ENCODE data around the gene FOXI1.
A peak's percentile ranks its signal among the peaks of the same experiment; 100 is the strongest.

FOXI1 gene

DNA sequence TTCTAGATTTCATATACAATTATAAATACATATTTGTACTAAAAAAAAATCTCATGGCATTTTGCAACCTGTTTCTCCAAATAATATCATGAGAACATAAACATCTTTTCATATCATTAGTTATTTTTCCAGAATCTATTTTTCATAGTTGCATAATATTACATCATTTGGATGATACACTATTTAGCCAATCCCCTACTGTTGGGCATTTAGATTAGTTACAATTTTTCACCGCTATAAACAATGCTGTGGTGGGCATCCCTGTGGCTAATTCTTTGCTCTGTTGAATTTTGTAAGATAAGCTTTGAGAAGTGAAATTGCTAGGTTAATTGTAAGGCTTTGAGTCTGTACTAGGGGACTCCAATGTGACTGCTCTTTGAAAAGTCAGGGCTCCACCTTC lies 2.2 kb upstream of the FOXI1 start:
- Histone ChIP-seq H3K27ac (no peak overlapping the region), H3K9ac (no peak overlapping the region), H3K36me3 (no peaks in the 10 kb centered on the region), H3K9me3 (replicated peaks in 1 of 11) (peaks cover 0 to 6% (median 0%) of the 10 kb centered on the region in 11 experiments; a peak in 1 of 22 replicates), H3K4me2 (no peak overlapping the region), H3K27me3 (no peaks in the 10 kb centered on the region), H3K4me1 (peaks cover 0 to 9% (median 4%) of the 10 kb centered on the region in 10 experiments; a peak in 17 of 20 replicates), H4K20me1 (no peaks in the 10 kb centered on the region), H3K4me3 (no peak overlapping the region)
- TF ChIP-seq Cebpa-rat (IDR thresholded peaks at IDR 0.05), result no peak

DNA sequence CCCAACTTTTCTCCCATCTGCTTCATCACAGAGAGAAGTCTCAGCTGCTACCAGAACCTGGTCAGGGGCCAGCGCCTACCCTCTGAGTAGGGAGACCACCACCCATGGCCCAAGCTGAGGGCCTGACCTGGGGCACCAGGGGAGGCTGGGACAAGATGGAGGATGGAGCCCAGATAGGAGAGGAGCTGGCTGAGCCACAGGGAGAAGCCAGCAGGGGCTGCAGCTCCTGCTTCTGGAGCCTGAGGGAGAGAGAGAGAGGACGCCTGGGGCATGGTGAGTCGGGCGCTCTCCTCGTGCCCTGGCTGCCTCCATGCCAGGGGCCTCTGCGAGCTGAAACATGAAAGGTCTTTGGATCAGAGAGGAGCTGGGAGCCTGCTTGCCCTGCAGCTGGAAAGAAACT lies 1.4 kb upstream of the FOXI1 start:
- no peaks in the 10 kb centered on the region for H3K27me3 ChIP-seq
- no peak for TF ChIP-seq Cebpa-rat (IDR thresholded peaks at IDR 0.05)

DNA sequence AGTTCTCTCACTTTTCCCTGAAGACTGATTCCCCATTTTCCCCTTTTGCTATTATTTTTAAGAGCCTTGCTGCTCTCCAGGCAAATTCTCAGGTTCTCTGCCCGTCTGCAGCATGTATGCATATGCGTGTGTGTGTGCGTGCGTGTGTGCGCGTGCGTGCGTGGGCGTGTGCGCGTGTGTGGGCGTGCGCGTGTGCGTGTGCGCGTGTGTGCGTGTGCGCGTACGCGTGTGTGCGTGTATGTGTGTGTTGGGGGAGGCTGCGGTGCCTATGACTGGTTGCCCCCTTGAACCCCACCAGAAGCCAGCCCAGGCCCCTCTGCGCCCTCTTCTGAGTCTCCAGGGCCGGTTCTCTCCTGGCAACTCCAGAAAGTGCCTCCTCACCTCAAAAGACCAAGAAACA lies 987 bp upstream of the FOXI1 start:
- Histone ChIP-seq H3K27me3 (no peaks in the 10 kb centered on the region), H4K20me1 (no peaks in the 10 kb centered on the region), H3K4me1 (peaks cover 0 to 20% (median 11%) of the 10 kb centered on the region in 10 experiments; a peak in 14 of 20 replicates), H3K27ac (no peak overlapping the region), H3K9ac (no peak overlapping the region), H3K4me3 (no peak overlapping the region), H3K9me3 (replicated peaks in 1 of 11) (no peaks in the 10 kb centered on the region), H3K4me2 (no peak overlapping the region), H3K36me3 (no peaks in the 10 kb centered on the region)
- TF ChIP-seq Cebpa-rat (IDR thresholded peaks at IDR 0.05), result no peak

More for the DNA sequence above, 1.4 kb upstream of the FOXI1 start:
- H4K20me1 ChIP-seq, result no peaks in the 10 kb centered on the region
- H3K27ac ChIP-seq, result no peak overlapping the region
- no peak overlapping the region for H3K4me3 ChIP-seq
- no peaks in the 10 kb centered on the region for H3K36me3 ChIP-seq
- no peak overlapping the region for H3K9ac ChIP-seq
- H3K4me1 ChIP-seq, result peaks cover 0 to 16% (median 7%) of the 10 kb centered on the region in 10 experiments; a peak in 14 of 20 replicates
- no peak overlapping the region for H3K4me2 ChIP-seq
- no peaks in the 10 kb centered on the region for H3K9me3 ChIP-seq (replicated peaks in 1 of 11)

DNA sequence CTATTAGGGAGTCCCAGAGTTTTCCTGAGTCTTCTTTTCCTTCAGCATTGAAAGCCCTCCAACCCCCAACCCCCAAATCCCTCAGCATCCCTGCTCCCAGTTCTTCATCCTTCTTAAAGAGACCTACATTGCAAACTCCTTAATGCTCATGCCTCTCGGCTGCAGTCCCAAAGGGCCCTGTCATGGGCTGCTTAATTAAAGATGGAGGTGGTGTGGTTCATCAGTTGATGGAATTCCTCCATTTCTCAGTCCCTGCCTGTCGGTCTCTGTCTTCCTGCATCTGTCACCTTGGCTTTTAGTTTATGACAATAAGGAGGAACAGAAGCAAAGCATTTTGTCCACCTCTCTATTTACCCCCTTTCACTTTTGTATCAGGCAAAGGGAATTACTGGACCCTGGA lies 2.0 kb downstream of the FOXI1 start:
- H3K4me1 ChIP-seq, result peaks cover 0 to 20% (median 11%) of the 10 kb centered on the region in 10 experiments; a peak in 14 of 20 replicates
- H3K27ac ChIP-seq, result no peak overlapping the region
- H3K27me3 ChIP-seq, result no peaks in the 10 kb centered on the region
- peak overlapping the region in 3 of 11 experiments; percentile 19 to 38 (median 25); a peak in 4 of 22 replicates for H3K4me2 ChIP-seq
- no peaks in the 10 kb centered on the region for H3K36me3 ChIP-seq
- TF ChIP-seq Cebpa-rat (IDR thresholded peaks at IDR 0.05), result no peak
- no peak overlapping the region for H3K9ac ChIP-seq
- no peak overlapping the region for H3K4me3 ChIP-seq
- H4K20me1 ChIP-seq, result no peaks in the 10 kb centered on the region
- H3K9me3 ChIP-seq (replicated peaks in 1 of 11), result no peaks in the 10 kb centered on the region

DNA sequence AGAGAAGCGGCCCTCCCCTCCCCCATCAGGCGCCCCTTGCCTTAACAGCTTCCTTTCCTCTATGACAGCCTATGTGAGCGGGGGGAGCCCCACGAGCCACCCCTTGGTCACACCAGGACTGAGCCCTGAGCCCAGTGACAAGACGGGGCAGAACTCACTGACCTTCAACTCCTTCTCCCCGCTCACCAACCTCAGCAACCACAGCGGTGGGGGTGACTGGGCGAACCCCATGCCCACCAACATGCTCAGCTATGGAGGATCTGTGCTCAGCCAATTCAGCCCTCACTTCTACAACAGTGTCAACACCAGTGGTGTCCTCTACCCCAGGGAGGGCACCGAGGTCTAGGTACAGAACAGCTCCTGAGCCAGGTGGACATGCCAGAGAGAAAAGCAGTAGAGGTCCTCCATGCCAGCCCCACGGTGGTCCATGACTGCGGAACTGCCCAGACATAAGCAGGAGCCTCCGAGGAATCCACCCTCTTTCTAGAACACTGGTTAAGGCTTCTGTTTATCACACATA lies 2.6 kb downstream of the FOXI1 start:
- H3K4me1 ChIP-seq, result peaks cover 0 to 20% (median 11%) of the 10 kb centered on the region in 10 experiments; a peak in 14 of 20 replicates
- H3K36me3 ChIP-seq, result no peaks in the 10 kb centered on the region
- no peak overlapping the region for H3K27ac ChIP-seq
- TF ChIP-seq Cebpa-rat (IDR thresholded peaks at IDR 0.05), result no peak
- H4K20me1 ChIP-seq, result no peaks in the 10 kb centered on the region
- H3K9me3 ChIP-seq (replicated peaks in 1 of 11), result no peaks in the 10 kb centered on the region
- no peaks in the 10 kb centered on the region for H3K27me3 ChIP-seq
- H3K9ac ChIP-seq, result no peak overlapping the region
- H3K4me3 ChIP-seq, result no peak overlapping the region
- peak overlapping the region in 3 of 11 experiments; percentile 19 to 38 (median 25); a peak in 3 of 22 replicates for H3K4me2 ChIP-seq

DNA sequence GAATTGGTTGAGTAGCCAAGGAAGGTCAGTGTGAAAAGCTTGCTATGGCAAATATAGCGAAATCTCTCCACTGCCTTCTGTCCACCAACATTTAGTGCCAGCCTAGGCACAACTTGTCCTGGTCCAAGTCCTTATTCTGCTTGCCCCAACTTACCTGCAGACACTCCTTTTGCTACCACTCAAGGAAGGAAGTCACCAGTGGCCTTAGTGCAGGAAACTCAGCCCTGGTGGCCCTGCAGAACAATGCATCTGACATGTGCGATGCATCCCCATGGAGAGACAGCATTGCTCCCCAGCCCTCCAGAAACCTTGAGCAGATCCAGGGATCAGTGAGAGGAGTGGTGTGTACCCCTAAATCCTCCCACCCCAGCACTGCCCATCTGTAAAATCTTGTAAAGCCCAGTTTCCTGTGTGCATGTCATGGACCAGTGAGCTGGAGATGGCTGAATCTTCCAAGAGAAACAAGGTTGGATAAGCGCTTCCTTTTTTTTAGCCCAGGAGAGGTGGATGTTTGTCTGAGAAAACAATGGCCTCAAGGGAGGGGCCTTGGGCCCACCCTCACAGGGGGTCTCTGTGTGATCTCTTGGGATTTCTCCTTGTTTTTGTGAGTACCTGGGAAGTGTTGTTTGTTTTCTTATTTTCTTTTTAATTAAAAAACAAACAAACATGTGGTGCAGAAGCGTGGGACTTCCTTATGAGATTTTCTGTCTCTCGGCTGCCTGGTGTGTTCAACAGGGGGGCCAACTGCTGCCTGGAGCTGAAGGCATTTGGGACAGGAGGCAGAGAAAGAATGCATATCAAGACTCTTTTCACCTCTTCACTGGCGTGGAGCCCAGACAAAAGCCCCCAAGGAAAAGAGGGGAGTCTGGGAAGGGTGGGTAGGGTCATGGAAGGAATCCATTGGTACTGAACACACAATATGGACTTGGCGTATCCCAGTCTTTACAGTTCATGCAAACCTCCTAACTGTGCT lies 3.6 kb downstream of the FOXI1 start:
- Histone ChIP-seq H4K20me1 (no peaks in the 10 kb centered on the region), H3K27me3 (no peaks in the 10 kb centered on the region), H3K27ac (no peak overlapping the region), H3K4me1 (peaks cover 0 to 20% (median 11%) of the 10 kb centered on the region in 10 experiments; a peak in 14 of 20 replicates), H3K9ac (no peak overlapping the region), H3K4me2 (peak overlapping the region in 9 of 11 experiments; percentile 10 to 45 (median 37); a peak in 16 of 22 replicates), H3K36me3 (no peaks in the 10 kb centered on the region), H3K4me3 (no peak overlapping the region), H3K9me3 (replicated peaks in 1 of 11) (no peaks in the 10 kb centered on the region)
- no peak for TF ChIP-seq Cebpa-rat (IDR thresholded peaks at IDR 0.05)

DNA sequence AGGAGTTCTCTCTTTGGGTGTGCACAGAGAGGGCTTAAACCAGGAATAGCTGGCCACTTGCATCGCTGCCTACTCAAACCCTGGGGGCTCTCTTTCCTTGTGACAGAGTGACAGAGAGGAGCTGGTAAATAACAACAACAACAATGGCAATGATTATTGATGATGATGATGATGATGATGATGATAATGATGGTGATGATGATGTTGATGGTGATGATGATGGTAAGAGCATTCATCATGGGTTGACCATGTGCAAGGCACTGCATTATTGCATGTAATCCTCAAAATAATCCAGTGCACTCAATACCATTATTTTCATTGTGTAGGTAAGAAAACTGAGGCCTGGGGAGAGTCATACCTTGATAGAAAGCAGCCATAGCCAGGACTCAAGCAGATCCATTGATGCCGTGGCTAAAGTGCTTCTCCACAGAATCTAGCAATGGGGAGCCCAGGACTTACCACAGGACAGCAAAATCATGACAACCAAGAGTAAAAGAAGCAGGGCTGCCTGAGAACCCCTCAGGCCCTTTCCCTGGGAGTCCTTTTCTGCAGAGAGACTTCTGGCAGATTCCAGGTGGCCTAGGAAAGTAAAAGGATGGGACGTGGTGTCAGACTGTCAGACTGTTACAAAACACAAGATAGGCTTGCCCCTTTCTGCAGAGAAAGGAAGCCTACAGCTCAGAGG lies 4.8 kb downstream of the FOXI1 start:
- no peak overlapping the region for H3K4me3 ChIP-seq
- H3K4me1 ChIP-seq, result peaks cover 0 to 20% (median 11%) of the 10 kb centered on the region in 10 experiments; a peak in 14 of 20 replicates
- no peak overlapping the region for H3K27ac ChIP-seq
- no peaks in the 10 kb centered on the region for H4K20me1 ChIP-seq
- no peak for TF ChIP-seq Cebpa-rat (IDR thresholded peaks at IDR 0.05)
- no peaks in the 10 kb centered on the region for H3K9me3 ChIP-seq (replicated peaks in 1 of 11)
- no peaks in the 10 kb centered on the region for H3K27me3 ChIP-seq
- H3K9ac ChIP-seq, result no peak overlapping the region
- H3K36me3 ChIP-seq, result no peaks in the 10 kb centered on the region
- H3K4me2 ChIP-seq, result no peak overlapping the region

DNA sequence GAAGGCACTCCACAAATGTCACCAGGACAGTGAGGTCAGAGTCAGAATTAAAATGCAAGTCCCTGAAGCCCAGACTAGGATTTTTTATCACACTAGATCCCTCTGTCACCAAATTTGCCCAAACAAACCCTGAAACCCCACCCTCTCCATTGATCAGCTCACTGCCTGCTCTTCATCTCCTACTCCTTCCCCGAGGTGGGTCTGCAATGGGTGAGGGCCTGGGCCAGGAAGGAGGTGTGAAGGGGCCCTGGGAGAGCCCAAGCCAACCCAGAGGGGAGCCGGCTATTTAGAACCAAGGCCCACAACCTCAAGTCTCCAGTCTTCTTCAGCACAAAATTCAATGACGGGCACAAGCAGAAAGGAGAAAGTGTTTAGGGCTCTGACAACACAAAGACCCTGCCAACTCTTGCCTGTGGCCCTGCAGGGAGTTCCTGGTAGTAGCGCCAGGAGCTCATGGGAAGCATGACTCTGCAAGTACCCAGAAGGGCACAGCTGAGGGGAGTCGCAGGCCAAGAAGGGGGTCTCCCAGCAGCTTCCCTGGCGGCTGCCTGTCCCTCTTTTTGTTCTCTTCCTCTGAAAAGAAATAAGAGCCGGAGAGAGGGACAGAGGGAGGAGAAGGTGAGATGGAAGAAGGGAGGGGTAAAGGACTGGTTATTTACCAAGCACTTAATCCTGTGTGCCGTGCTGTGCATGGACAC lies 5.5 kb downstream of the FOXI1 start:
- no peak overlapping the region for H3K27ac ChIP-seq
- H3K36me3 ChIP-seq, result no peaks in the 10 kb centered on the region
- H3K9me3 ChIP-seq (replicated peaks in 1 of 11), result no peaks in the 10 kb centered on the region
- peaks cover 0 to 20% (median 11%) of the 10 kb centered on the region in 10 experiments; a peak in 14 of 20 replicates for H3K4me1 ChIP-seq
- no peaks in the 10 kb centered on the region for H3K27me3 ChIP-seq
- no peak overlapping the region for H3K9ac ChIP-seq
- H3K4me3 ChIP-seq, result no peak overlapping the region
- no peaks in the 10 kb centered on the region for H4K20me1 ChIP-seq
- no peak overlapping the region for H3K4me2 ChIP-seq
- TF ChIP-seq Cebpa-rat (IDR thresholded peaks at IDR 0.05), result no peak
